Retina (tissue), 1 donor: ENCODE data around the gene FAM184B.

Experiments used
- DNase-seq: peaks from one replicate; pipeline ENCODE4 v3.0.0-alpha.2; 2016

FAM184B gene

DNA sequence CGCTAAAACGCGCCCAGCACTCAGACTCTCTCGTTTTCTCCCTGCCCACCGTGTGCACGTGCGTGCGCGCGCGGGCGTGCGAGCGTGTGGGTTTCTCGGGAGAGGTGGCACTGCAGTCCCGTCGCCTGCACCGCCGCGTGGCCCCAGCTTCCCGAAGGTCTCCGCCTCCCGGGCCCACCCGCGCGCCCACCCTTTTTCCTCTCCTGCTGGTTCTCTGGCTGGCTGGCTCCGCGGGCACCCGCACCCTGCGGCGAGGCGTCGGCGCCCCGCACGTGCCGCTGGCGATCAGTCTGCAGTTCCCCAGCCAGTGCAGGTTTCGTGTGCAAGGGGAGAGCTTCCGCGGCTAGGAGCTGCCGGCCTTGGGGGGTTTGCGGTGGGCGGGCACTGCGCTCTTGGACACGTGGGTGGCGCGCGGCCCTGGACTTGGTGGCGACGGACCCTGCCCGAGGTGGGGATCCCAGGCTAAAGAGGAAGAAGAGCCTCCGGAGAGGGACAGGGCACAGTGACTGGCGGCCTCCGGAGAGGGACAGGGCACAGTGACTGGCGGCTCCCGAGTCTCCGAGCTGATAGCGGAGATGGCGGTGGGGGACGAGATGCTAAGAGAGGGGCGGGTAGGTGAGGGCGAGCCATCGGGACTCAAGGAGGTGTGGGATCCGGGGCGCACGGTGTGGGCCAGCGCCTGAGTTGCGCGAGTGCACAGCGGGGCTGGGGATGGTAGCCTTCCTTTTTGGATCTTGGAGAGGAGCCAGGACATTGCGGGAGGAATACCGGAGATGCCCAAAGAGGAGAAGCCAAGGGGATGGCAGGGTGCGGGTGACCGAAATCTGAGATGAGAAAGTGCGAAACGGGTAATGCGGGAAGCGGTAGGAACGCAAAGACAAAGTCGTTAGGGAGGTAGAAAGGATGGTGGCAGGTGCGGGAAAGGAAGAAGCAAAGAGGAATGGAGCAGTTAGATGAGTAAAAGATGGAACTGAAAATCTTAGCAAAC is at the start of gene FAM184B:
Gene FAM184B, minus strand, starts transcription at position 322 of the 988 bp plus-strand sequence. CDS start 322 bp downstream, outside the sequence.
- DNase-seq = peak; percentile 91

DNA sequence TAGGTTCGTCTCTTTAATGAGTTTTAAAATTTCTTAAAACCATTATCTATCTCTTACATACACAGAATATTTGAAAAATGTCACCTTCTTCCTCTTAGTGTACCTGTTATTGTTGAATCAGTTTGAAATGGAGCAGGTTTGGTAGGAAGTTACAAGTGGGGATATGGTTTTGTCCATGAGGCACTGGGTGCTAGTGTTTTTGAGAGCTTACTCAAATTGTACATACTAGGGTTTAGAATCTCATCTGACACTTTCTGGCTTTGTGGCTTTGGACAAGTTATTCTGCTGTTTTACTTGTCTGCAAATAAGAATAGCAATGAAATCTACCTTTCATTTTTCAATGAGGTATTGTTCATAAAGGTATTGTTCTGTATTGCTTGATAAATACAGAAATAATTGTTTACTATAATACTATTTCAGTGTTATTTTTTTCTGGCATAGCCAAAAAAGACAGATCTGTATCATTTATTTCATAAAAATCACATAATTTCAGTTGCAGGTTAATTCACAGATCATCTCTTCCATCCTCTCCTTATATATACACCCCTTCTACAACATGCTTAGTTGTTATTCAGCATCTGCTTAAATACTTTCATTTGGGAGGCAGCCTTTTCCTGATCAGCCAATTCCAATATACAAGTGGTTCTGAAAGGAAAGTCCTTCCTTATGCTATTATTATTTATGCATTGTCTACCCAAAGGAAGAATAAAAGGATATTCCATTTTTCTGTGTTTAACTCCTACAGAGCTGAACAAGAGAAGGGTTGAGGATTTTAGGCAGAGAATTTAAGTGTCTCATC is 42.6 kb upstream of the FAM184B start:
- DNase-seq = no peak

DNA sequence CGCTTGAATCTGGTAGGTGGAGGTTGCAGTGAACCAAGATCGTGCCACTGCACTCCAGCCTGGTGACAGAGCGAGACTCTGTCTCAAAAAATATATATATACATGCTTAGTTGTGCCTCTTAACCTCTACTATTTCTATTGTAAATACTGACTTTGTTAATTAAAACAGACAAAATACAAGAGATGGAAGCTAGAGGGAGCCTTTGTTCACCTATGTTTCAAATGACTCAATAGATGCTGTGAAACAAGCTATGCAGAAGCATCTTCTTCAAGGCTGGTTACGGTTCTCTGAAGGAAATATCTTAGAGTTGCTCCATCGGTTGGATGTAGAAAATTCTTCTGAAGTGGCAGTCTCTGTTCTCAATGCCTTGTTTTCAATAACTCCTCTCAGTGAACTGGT is 35.6 kb upstream of the FAM184B start:
- peak; percentile 44 for DNase-seq

DNA sequence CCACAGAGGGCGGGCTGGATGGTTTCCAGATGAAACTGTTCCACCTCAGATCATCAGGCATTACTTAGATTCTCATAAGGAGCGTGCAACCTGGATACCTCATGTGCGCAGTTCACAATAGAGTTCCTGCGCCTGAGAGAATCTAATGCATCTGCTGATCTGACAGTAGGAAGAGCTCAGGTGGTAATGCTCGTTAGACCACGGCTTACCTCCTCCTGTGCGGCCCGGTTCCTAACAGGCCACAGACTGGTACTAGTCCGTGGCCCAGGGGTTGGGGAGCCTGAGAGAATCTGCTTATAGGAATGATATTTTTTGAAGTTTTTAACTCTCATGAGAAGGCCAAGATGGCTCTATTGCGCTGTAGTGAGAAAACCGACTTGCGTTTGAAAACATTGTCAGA is 34.7 kb upstream of the FAM184B start:
- no peak for DNase-seq

DNA sequence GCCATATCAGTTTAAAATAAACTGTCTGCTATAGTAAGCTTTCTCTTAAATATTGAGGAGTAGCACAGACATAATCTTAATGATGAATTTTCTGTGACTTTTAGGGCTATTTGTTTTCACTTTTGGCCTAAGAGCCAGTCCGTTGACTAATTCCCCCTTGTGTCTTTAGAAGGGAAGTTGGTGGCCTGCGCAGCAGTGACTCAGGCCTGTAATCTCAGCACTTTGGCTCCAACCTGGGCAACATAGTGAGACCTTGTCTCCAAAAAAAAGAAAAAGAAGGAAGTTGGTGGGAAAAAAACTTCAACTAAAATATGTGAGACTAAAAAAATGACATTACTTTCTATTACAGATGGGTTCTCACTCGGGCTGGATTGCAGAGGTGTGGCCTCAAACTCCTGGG is 32.7 kb upstream of the FAM184B start:
- no peak for DNase-seq

DNA sequence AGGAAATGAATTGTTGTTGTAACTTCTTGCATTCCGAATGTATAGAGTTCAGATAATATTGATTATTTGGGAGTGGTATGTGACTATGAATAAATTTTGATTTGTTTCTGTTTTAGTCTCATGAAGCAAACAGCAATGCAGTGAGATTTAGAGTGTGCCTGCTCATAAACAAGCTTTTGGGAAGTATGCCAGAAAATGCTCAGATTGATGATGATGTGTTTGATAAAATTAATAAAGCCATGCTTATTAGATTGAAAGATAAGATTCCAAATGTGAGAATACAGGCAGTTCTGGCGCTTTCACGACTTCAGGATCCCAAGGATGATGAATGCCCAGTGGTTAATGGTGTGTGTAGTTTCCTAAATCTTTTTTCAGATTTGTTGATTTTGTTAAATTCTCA is 31.4 kb upstream of the FAM184B start:
- DNase-seq = no peak

DNA sequence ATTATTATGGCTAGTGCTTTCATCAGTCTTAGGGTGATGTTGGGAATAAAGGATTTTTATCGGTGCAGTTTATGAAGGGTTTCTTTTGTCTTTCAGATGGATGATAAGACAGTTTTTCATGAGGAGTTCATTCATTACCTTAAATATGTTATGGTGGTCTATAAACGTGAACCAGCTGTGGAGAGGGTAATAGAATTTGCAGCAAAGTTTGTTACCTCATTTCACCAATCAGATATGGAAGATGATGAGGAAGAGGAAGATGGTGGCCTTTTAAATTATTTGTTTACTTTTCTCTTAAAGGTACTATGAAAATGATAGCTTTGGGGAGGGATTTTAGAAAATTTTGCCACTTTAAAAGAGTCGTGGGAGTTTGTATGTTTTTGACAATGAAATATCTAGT is 30.7 kb upstream of the FAM184B start:
- DNase-seq = no peak

DNA sequence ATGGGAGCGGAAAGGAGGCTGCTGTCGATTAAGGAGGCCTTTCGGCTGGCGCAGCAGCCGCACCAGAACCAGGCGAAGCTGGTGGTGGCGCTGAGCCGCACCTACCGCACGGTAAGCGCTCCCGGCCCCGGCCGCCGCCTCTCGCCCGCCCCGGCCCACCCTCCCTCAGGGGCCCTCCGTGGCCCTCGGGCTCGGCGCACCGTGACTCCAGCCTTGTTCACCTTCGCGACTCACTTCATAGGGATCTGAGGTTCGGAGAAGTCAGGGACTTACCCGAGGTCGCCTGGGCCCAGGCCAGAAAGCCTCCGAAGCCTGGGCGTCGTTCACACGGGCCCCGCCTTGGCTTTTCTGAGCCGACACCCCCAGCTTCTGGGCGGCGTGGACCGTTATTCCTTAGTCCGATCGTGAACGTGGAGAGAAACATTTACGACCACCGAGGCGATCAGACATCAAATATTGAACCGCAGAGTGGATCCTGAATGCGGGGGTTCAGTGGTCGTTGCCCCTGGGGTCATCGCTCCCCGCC is 29.7 kb upstream of the FAM184B start:
- no peak for DNase-seq

DNA sequence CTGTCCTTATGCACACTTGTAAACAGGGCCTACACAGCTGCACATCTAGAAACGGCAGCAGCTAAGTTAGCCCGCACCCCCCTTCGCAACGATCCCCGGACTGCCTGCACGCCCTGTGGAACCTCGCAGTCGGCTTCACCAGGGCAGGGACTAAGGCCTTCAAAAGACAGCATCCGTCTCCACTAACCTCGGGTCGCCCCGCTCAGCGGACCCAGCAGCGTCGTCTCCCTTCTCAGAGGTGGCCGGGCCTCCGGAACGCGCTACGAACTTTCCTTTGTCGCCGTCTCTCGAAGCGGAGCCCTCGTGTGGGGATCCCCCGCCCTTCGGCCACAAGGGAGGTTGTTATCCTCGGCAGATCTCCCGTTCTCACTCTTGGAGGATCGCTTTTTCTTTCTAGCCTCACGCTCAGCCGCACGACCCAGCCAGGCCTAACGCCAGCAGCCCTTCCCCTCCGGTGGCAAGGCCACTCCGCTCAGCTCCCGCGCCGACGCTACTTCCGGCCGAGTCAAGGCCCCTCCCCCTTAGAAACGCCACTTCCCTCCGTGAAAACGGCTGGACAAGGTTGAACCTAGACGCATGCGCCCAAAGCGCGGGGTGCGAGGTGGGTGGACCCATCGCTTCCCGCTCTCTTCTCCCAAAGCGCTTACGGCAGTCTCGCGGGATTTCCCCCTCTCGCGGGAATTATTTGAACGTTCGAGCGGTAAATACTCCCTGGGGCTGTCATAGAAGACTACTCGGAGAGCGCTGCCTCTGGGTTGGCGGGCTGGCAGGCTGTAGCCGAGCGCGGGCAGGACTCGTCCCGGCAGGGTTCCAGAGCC is 29.0 kb upstream of the FAM184B start, which contains the start of the genes DCAF16 and NCAPG:
Gene DCAF16, minus strand, starts transcription at position 498 of the 818 bp plus-strand sequence. CDS start 6,616 bp downstream, outside the sequence.
Gene NCAPG, plus strand, starts transcription at position 720 of the 818 bp plus-strand sequence. CDS start 99 bp downstream, outside the sequence.
- DNase-seq = peak; percentile 99

DNA sequence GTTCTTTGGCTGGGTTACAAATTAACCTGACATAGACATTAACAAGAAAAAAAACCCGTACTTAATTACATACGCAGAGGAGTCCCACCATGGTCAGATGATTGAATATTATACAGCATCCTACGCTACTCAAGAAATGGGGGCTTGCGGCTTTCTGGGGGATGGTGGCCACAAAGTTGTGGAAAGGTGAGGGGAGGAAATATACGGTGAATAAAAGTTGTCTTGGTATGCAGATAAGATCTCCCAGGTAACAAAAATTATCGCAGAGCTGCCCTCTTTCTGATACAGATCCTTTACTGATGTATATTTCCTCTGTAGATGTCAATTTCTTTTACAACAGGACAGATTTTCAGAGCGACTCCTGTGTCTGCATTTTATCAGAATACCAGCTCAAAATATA is 28.2 kb upstream of the FAM184B start:
- DNase-seq = peak; percentile 13

DNA sequence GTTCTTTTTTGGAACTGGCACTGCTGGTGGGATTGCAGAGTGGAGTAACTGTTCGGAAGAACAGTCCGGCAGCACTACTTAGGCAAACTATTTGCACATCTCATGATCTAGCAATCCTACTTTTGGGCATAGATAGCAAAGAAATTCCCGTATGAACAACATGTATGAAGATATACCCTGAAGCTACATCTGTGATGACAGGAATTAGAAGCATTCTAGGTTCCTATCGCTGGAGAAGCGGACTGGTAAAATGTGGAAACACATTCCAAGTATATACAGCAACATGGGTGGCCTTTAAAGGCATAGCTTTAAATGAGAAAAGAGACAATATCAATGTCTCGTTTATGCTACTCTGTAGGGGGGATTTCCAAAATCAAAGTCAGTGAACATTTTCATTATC is 26.0 kb upstream of the FAM184B start:
- DNase-seq = peak; percentile 22

DNA sequence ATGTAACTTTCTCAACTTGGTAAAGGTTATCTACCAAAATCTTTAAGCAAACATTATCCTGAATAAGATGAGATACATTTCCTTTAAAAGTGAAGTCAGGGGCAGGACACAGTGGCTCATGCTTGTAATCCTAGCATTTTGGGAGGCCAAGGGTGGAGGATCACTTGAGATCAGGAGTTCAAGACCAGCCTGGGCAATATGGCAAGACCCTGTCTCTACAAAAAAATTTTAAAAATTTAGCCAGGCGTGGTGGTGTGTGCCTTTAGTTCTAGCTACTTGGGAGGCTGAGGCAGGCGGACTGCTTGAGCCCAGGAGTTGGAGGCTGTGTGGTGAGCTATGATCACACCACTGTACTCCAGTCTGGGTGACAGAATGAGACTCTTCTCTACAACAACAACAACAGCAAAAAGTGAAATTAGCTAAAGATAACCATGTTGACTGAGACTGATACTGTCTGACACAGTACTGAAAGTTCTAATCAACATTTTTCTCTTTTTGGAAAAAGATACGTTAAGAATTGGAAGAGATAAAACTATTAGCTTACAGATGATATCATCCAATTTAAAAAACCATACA is 24.2 kb upstream of the FAM184B start:
- DNase-seq = no peak

DNA sequence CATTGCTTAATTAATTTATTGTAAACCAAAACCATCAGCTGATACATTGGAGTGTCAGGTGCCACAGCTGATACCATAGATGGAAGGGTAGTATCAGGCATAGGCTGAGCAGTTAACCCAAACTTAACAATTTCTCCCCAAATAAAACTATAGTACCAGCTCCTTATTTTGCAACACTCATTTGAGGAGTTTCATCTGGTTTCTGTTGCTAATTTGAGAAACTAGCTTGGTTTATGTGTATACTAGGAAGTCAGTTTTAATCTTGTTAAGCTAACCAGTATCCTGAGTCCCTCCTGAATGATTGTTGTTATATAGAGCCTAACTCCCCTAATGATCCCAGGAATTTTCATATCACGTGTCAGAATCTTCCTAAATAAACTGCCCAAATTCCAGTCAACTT is 16.4 kb upstream of the FAM184B start:
- no peak for DNase-seq

DNA sequence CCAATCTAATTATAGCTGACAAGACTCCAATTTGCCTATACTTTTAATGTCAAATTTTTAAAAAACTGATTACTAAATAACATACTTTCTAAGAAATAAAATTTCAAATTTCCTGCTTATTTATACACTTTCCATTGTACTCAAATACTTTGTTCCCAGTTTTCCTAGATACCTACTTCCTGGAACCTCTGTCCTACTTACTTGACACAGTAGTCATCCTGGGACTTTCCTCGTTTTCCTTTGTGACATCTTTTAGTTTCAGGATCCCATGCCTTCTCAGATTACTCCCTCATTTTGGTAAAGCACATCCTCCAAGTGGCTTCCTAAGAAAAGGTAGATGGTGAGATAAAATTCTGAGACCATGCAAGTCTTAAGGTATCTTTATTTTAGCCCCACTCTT is 13.3 kb upstream of the FAM184B start:
- no peak for DNase-seq

DNA sequence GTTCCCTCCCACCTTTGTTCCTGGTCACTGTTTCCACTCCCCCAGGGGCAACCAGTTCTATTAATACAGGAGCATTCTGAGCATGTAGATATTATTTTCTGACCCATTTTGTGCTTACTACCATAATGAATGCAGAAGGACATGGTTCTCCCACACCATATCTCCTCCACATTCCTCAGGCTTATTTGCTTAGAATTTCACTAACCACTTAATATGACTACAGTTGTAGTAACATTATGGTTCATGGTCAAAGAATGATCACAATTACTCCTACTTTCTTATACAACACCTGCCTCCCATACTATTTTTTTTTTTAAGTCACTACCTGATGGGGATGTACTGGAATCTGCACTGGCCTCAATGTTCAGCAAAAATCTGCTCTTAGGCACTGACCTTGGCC is 7.5 kb upstream of the FAM184B start:
- DNase-seq = no peak

DNA sequence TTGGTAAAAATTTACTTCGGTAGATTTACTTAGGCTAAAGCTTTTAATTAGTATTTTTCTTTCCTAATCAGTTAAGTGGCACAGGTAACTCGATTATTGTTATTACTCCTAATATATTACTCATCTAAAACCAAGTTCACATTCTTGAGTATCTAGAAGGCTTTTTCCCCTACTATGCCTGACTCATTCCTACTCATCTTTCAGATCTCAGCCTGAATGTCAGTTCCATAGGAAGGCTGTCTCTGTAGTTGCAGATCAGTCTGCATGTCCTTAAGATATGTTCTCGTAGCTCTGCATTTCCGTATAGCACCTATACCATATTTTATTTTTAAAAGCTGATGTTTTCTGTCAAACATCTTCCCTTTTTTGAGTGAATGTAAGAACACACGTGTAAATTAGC is 5.9 kb upstream of the FAM184B start:
- DNase-seq = no peak

DNA sequence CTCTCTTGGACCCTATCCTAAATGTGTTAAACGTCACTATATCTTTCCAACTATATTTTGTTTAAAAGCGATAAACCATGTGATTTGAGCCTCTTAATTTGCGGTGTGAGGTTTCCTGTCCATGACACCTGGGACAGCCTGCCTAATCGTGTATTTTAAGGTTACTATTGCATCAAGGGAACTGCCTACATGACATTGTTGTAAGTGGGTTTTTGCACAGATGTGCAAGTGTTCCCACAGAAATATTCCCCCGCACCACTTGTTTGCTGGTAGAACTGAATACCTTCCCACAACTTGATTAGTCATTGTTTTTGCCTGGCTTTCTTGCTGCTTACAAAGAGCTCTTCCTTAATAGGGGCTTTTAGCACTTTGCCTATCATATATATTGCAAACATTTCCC is 5.1 kb upstream of the FAM184B start:
- DNase-seq = no peak

DNA sequence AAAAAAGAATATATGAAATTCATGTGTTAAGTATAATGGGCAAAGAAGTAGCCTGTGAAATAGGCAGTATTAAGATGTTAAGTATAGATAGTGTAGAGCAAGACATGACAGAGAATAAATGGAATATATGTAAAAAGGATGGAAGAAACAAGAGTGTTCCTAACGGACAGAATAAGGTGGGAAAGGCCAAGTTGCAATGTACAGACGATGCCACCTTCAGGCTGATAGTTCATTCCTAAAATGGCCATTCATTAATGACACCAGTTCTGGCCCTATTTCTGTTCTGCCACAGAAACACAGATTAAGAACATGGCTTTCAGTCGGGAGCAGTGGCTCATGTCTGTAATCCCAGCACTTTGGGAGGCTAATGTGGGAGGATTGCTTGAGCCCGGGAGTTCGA is 4.4 kb upstream of the FAM184B start:
- no peak for DNase-seq

DNA sequence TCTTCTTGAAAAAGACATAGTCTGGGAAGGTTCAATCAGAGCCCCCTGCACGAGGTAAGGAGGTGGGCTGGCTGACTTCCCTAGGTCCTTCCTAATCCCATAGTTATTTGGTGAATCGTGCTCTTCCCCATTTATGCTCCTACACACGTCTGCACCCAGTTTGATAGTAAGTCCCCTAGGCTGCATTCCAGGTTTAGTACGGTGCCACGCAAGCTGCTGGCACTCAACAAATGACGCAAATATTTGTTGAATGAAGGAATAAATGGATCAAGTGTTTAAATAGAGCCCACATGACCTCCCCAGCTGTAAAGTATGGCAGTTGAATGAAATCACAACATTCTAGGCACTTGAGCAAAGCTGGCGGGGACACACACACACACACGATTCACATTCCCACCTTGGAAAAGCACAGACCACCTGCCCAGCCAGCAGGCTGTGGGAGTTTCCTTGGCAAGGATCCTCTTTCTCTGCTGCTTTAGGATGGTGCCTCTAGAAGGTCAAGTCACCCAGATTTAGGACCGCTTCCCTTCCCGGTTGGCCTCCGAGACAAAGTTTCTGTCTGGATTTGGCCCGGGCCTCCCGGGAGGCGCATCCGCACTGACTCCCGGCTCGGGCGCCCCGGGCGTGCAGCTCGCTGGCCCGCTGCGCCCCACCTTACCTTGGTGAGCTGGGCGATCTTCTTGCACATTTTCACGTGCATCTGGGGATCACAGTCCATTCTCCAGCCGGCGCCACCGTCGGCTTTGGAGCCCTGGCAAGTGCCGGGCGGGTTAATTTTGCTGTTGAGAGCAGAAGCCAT is 721 bp downstream of the FAM184B start:
- DNase-seq = no peak

DNA sequence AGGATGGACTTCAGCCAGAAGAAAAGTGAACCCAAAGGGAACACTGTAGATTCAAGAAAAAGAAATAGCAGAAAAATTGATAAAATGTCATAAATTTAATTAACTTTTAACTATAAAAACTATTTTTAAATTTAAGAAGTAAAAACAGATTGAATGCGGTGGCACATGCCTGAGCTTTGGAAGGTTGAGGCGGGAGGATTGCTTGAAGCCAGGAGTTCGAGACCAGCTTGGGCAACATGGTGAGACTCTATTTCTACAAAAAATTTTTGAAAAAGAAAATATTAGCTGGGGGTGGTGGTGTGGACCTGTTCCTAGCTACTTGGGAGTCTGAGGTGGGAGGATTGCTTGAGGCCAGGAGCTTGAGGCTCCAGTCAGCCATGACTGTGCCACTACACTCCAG is 3.0 kb downstream of the FAM184B start:
- DNase-seq = no peak

DNA sequence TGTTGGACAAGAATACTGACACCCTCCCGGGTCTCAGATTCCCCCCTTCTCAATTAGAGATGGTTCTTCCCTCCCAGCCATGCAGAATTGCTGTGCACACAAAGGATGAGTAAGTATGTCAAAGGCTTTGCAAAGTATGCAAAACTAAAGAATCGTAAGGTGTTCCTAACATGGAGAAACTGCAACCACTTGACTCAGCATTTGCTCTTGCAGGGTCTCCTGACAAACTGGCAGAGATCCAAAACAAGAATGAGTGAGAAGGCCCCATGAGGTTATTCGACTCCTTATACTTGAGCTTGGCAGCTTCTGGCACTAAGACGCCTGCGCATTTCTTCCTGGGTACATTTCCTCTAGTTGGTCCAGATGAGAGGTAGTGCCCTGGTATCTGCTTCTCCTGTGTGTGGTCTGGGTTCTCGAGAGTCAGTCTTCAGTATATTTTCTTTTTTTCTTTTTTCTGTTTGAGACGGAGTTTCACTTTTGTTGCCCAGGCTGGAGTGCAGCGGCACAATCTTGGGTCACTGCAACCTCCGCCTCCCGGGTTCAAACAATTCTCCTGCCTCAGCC is 8.2 kb downstream of the FAM184B start:
- DNase-seq = peak; percentile 40
